Upper lobe of left lung (tissue), 6 donors: ENCODE results near the gene ZNF662. TPM values are rescaled to one million over a fixed set of nuclear protein-coding genes. Genes with fewer than 3 reads are reported as not detected.

Source experiments
- ATAC-seq, 2 donors: fragments of 200-7000 bp; cut with Tn5 transposase; one replicate each; pipeline ENCODE4 v1.9.1; 2022; ENCODE audit warnings: mild to moderate bottlenecking in 2 of 2, moderate library complexity in 2 of 2; ENCODE audit not compliant: low FRiP score in 2 of 2
- DNase-seq, 2 donors: peaks; one replicate each; pipeline ENCODE4 v3.0.0-alpha.2; 2019 to 2020
- H3K27ac ChIP-seq, 4 donors: fragments of 200-600 bp; sonication (generic); one replicate each; pipeline ENCODE4 v1.5.1; 2016 to 2019
- H3K27me3 ChIP-seq, 4 donors: fragments of 200-600 bp; sonication (generic); one replicate each; pipeline ENCODE4 v1.5.1; 2017 to 2019
- H3K36me3 ChIP-seq, 4 donors: fragments of 200-600 bp; sonication (generic); one replicate each; pipeline ENCODE4 v1.5.1; 2016 to 2019
- H3K4me1 ChIP-seq, 4 donors: fragments of 200-600 bp; sonication (generic); one replicate each; pipeline ENCODE4 v1.5.1; 2018 to 2019
- H3K4me3 ChIP-seq, 4 donors: fragments of 200-600 bp; sonication (generic); one replicate each; pipeline ENCODE4 v1.5.1; 2017 to 2019; ENCODE audit warnings: mild to moderate bottlenecking in 2 of 4, moderate library complexity in 1 of 4
- H3K9me3 ChIP-seq, 4 donors: fragments of 200-600 bp; sonication (generic); one replicate each; pipeline ENCODE4 v1.5.1; 2018 to 2019
- CTCF ChIP-seq, 6 experiments: fragments of 450-650 bp in 4 of 6; fragments of 200-600 bp in 2 of 6; sonication (generic) in 2 of 6; IDR thresholded peaks; one replicate each; pipeline ENCODE4 v1.5.1; 2016 to 2019; ENCODE audit warnings: antibody characterized with exemption in 6 of 6
- EP300 ChIP-seq, 4 donors: sonication (generic); formaldehyde crosslinking; IDR thresholded peaks; one replicate each; pipeline ENCODE4 v1.5.1; 2017; ENCODE audit warnings: antibody characterized with exemption in 4 of 4, control low read depth in 2 of 4
- POLR2A ChIP-seq, 4 donors: fragments of 450-650 bp; IDR thresholded peaks; one replicate each; pipeline ENCODE4 v1.5.1; 2016 to 2017; ENCODE audit warnings: antibody characterized with exemption in 4 of 4, mild to moderate bottlenecking in 2 of 4
- POLR2AphosphoS5 ChIP-seq, 2 donors: sonication (generic); formaldehyde crosslinking; IDR thresholded peaks; one replicate each; pipeline ENCODE4 v1.5.1; 2017; ENCODE audit warnings: antibody characterized with exemption in 2 of 2
- WGBS, 2 donors: methylation state at CpG; one replicate each; pipeline ENCODE4 v1.1.5; 2017 to 2018; 5-methylcytosine and 5-hydroxymethylcytosine counted together
- total RNA-seq, 6 donors: library from RNA; depleted of rRNA in 4 of 6; stranded (reverse); fragments of >200 nt in 4 of 6; gene quantifications; one replicate each; pipeline versions ENCODE4 v1.1.0 to v1.2.1, GENCODE V29; 2016 to 2021
- donor health status: DM: no; HTN: no; CAD: no; lungs with moderate emphysema.
- donor health status: DM: no; HTN: yes; CAD: no; lungs with severe emphysema.

Gene ZNF662
- total RNA-seq, 6 donors from 2014 or later: 4.1 to 10.5 (median 6.3) TPM

DNA sequence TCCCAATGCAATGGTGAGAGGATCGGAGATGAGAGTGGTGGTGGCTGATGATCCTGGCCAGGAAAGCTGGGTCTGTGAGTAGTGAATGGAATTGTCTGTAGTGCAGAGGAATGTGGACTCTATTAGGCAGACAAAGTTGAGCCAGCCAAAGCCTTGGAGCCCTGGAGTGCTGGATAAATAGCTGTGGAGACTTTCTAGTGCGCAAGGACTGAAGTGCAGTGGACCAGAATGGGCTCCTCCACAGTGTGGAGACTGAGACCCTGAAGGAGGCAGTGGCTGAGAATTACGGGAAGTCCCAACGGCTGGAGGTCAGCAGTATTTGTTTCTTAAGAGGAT, 874 bp downstream of the ZNF662 start:
- DNase-seq: no peak
- peak overlapping the region in 2 of 4 donors; percentile 24 to 65 for H3K27ac ChIP-seq
- H3K36me3 ChIP-seq: peaks cover 6 to 20% (median 16%) of the 10 kb centered on the region in 4 donors
- H3K9me3 ChIP-seq: peaks cover 0 to 7% (median 0%) of the 10 kb centered on the region in 4 donors
- H3K4me1 ChIP-seq: peaks cover 0 to 20% (median 7%) of the 10 kb centered on the region in 4 donors
- TF ChIP-seq CTCF (IDR thresholded peaks at IDR 0.05) (no peak), POLR2AphosphoS5 (IDR thresholded peaks at IDR 0.05) (no peak), EP300 (IDR thresholded peaks at IDR 0.05) (no peak), POLR2A (IDR thresholded peaks at IDR 0.05) (no peak)
- WGBS, 2 donors: 64 to 71% methylated on average over 4 of the region's 4 CpGs
- ATAC-seq: peak in 1 of 2 donors; percentile 9
- H3K27me3 ChIP-seq: no peaks in the 10 kb centered on the region
- peak overlapping the region in 3 of 4 donors; percentile 51 to 64 (median 57) for H3K4me3 ChIP-seq

- WGBS, 2 donors: 90 to 97% methylated on average over 7 of the region's 7 CpGs
- Histone ChIP-seq H3K27me3 (no peaks in the 10 kb centered on the region), H3K27ac (no peak overlapping the region), H3K9me3 (peaks cover 8 to 16% (median 11%) of the 10 kb centered on the region in 4 donors), H3K4me1 (peaks cover 0 to 20% (median 7%) of the 10 kb centered on the region in 4 donors), H3K36me3 (peaks cover 6 to 30% (median 25%) of the 10 kb centered on the region in 4 donors), H3K4me3 (no peak overlapping the region)
- no peak for TF ChIP-seq CTCF (IDR thresholded peaks at IDR 0.05)
- TF ChIP-seq POLR2A (IDR thresholded peaks at IDR 0.05): no peak
- no peak for TF ChIP-seq EP300 (IDR thresholded peaks at IDR 0.05)
- no peak for TF ChIP-seq POLR2AphosphoS5 (IDR thresholded peaks at IDR 0.05)
- ATAC-seq: no peak
- DNase-seq: no peak
These were observed 2.7 kb downstream of the ZNF662 start for GRCh38 chr3:42908675-42909074.

GRCh38 chr3:42911551-42911950, 5.6 kb downstream of the ZNF662 start:
- peaks cover 6 to 45% (median 42%) of the 10 kb centered on the region in 4 donors for H3K36me3 ChIP-seq

GRCh38 chr3:42914771-42915515, 9.0 kb downstream of the ZNF662 start:
- 96 to 98% methylated on average over 8 of the region's 8 CpGs for WGBS, 2 donors
- Histone ChIP-seq H3K4me3 (no peak overlapping the region), H3K4me1 (no peaks in the 10 kb centered on the region), H3K9me3 (peaks cover 62 to 72% (median 68%) of the 10 kb centered on the region in 4 donors), H3K27ac (no peak overlapping the region), H3K27me3 (no peaks in the 10 kb centered on the region), H3K36me3 (peaks cover 6 to 42% (median 39%) of the 10 kb centered on the region in 4 donors)
- DNase-seq (no peak), ATAC-seq (no peak)
- no peak for TF ChIP-seq POLR2AphosphoS5 (IDR thresholded peaks at IDR 0.05)
- TF ChIP-seq CTCF (IDR thresholded peaks at IDR 0.05): no peak
- TF ChIP-seq EP300 (IDR thresholded peaks at IDR 0.05): no peak
- no peak for TF ChIP-seq POLR2A (IDR thresholded peaks at IDR 0.05)

More at GRCh38 chr3:42911551-42911950, 5.6 kb downstream of the ZNF662 start:
- Histone ChIP-seq H3K9me3 (peaks cover 34 to 45% (median 39%) of the 10 kb centered on the region in 4 donors), H3K4me3 (no peak overlapping the region), H3K27ac (no peak overlapping the region), H3K4me1 (peaks cover 0 to 8% (median 4%) of the 10 kb centered on the region in 4 donors), H3K27me3 (no peaks in the 10 kb centered on the region)
- TF ChIP-seq CTCF (IDR thresholded peaks at IDR 0.05) (no peak), EP300 (IDR thresholded peaks at IDR 0.05) (no peak), POLR2AphosphoS5 (IDR thresholded peaks at IDR 0.05) (no peak), POLR2A (IDR thresholded peaks at IDR 0.05) (no peak)
- ATAC-seq: no peak
- no peak for DNase-seq
- 94% methylated on average over 2 of the region's 2 CpGs for WGBS, 2 donors
